HL-60 (cell line): ENCODE measurements around the gene TBX20.

Source experiments
- CTCF ChIP-seq: IDR thresholded peaks from one replicate; pipeline ENCODE4 v1.5.1; 2011; ENCODE audit warnings: low read length, control low read depth, inconsistent platforms; ENCODE audit not compliant: insufficient read depth
- GABPA ChIP-seq: IDR thresholded peaks from 2 replicates; pipeline ENCODE4 v1.6.1; 2012; ENCODE audit warnings: low read depth
- POLR2AphosphoS5 ChIP-seq: IDR thresholded peaks from 2 replicates; pipeline ENCODE4 v1.6.1; 2012; ENCODE audit warnings: low read depth

GRCh38 chr7:35250941-35251340, 3.0 kb downstream of the TBX20 start:
- no peak for TF ChIP-seq POLR2AphosphoS5
- no peak for TF ChIP-seq CTCF
- no peak for TF ChIP-seq GABPA
